Ishikawa (cell line): ENCODE measurements around the gene NSMF.

ENCODE experiments used
- EGR1 ChIP-seq: IDR thresholded peaks from 2 replicates; pipeline ENCODE4 v1.6.1; 2012
- EP300 ChIP-seq: IDR thresholded peaks from 2 replicates; pipeline ENCODE4 v1.6.1; 2012; ENCODE audit warnings: borderline replicate concordance
- FOXM1 ChIP-seq: IDR thresholded peaks from 2 replicates; pipeline ENCODE4 v1.6.1; 2012; ENCODE audit warnings: low read depth, borderline replicate concordance
- RAD21 ChIP-seq: IDR thresholded peaks from 2 replicates; pipeline ENCODE4 v1.6.1; 2012; ENCODE audit warnings: low read depth
- TEAD4 ChIP-seq: IDR thresholded peaks from 2 replicates; pipeline ENCODE4 v1.6.1; 2012
- YY1 ChIP-seq: IDR thresholded peaks from 2 replicates; pipeline ENCODE4 v1.6.1; 2012; ENCODE audit warnings: low read depth
- TF ChIP-seq, protein P1 (sequence below): IDR thresholded peaks from 2 replicates; pipeline ENCODE4 v1.6.1; 2012; ENCODE audit warnings: low read depth, mild to moderate bottlenecking

DNA sequence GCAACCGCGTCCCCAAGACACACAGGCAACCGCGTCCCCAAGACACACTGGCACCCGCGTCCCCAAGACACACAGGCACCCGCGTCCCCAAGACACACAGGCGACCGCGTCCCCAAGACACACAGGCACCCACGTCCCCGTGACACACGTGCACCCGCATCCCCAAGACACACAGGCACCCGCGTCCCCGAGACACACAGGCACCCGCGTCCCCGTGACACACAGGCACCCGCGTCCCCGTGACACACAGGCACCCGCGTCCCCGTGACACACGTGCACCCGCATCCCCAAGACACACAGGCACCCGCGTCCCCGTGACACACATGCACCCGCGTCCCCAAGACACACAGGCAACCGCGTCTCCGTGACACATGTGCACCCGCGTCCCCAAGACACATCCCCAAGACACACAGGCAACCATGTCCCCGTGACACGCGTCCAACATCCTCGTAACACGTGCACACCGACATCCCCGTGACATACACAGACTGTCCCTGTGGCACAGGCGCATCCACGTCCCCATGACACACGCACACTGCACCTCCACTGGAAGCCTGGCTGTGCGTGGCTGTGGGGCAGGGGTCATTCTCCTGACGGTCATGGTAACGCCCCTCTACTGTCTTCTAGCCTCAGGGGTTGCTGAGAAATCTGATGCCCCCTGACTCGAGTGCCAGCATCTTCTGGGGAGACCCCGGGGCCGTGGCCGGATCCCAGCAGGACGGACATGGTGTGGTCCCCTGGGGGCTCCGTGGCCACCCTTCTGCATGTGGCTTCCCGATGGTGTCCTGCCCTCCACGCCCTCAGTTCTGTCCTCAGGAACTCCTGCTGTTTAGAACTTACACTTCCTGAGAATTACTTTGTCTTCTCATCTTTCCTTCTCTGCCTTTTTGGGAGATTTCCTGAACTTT is 60.3 kb downstream of the NSMF start:
- TF ChIP-seq FOXM1 (no peak), RAD21 (no peak), EGR1 (no peak), YY1 (no peak), EP300 (no peak), TEAD4 (no peak)
- TF ChIP-seq, protein P1, sequence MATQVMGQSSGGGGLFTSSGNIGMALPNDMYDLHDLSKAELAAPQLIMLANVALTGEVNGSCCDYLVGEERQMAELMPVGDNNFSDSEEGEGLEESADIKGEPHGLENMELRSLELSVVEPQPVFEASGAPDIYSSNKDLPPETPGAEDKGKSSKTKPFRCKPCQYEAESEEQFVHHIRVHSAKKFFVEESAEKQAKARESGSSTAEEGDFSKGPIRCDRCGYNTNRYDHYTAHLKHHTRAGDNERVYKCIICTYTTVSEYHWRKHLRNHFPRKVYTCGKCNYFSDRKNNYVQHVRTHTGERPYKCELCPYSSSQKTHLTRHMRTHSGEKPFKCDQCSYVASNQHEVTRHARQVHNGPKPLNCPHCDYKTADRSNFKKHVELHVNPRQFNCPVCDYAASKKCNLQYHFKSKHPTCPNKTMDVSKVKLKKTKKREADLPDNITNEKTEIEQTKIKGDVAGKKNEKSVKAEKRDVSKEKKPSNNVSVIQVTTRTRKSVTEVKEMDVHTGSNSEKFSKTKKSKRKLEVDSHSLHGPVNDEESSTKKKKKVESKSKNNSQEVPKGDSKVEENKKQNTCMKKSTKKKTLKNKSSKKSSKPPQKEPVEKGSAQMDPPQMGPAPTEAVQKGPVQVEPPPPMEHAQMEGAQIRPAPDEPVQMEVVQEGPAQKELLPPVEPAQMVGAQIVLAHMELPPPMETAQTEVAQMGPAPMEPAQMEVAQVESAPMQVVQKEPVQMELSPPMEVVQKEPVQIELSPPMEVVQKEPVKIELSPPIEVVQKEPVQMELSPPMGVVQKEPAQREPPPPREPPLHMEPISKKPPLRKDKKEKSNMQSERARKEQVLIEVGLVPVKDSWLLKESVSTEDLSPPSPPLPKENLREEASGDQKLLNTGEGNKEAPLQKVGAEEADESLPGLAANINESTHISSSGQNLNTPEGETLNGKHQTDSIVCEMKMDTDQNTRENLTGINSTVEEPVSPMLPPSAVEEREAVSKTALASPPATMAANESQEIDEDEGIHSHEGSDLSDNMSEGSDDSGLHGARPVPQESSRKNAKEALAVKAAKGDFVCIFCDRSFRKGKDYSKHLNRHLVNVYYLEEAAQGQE = no peak
